GM12878 (cell line): ENCODE measurements around the gene PXMP4. TPM values are rescaled to one million over a fixed set of nuclear protein-coding genes. Genes with fewer than 3 reads are reported as not detected.

ENCODE experiments used
- ATAC-seq: fragments of 200-7000 bp; cut with Tn5 transposase; 3 replicates; pipeline ENCODE4 v1.9.1; 2020; ENCODE audit warnings: mild to moderate bottlenecking, moderate library complexity
- BruUV-seq: library from RNA; stranded (reverse); fragments of 400-500 nt; replicated peaks from 2 replicates; lab custom pipeline; 2021; lab: Mats Ljungman, UMichigan
- CTCF ChIA-PET: fragments of 300-600 bp; sonication (Branson Sonifier 250); formaldehyde crosslinking; extraction: SDS; loops from one replicate; lab custom pipeline; 2021; ENCODE audit warnings: inconsistent platforms; lab: Yijun Ruan, JAX
- POLR2A ChIA-PET: fragments of 350-600 bp; formaldehyde crosslinking; extraction: SDS; loops from one replicate; lab custom pipeline; 2021; ENCODE audit warnings: inconsistent platforms; lab: Charles Lee
- RAD21 ChIA-PET: fragments of 300-600 bp; sonication (Branson Sonifier 250); formaldehyde crosslinking; loops from one replicate; lab custom pipeline; 2023; ENCODE audit warnings: antibody characterized with exemption; ENCODE audit not compliant: unreplicated experiment; lab: Charles Lee
- SMC1A ChIA-PET: fragments of 300-600 bp; sonication (Branson Sonifier 250); formaldehyde crosslinking; loops from one replicate; lab custom pipeline; 2023; ENCODE audit not compliant: unreplicated experiment, uncharacterized antibody; lab: Charles Lee
- DNase-seq: peaks from one replicate; pipeline ENCODE4 v3.0.0-alpha.2; 2011; ENCODE audit warnings: low read depth, low spot score
- FAIRE-seq: peaks from 3 replicates; lab custom pipeline; 2011; peaks lifted over from hg19 to GRCh38; lab: Jason Lieb, UNC
- H2AFZ ChIP-seq: 2 replicates; pipeline ENCODE4 v1.6.0; 2011; ENCODE audit warnings: low read depth, low read length, control low read depth; ENCODE audit not compliant: control insufficient read depth
- H3K27ac ChIP-seq: 2 replicates; pipeline ENCODE4 v1.5.1; 2011; ENCODE audit warnings: control low read depth; ENCODE audit not compliant: control insufficient read depth, insufficient read depth
- H3K27me3 ChIP-seq, 2 experiments: replicated peaks in 1 of 2; 2 replicates each; pipeline versions ENCODE4 v1.6.0 to v1.6.1; 2011; ENCODE audit warnings: low read length in 1 of 2; ENCODE audit not compliant: control insufficient read depth in 2 of 2, insufficient read depth in 2 of 2
- H3K36me3 ChIP-seq, 2 experiments: 2 replicates each; pipeline ENCODE4 v1.5.1; 2011; ENCODE audit warnings: low read length in 1 of 2; ENCODE audit not compliant: control insufficient read depth in 2 of 2, insufficient read depth in 2 of 2
- H3K4me1 ChIP-seq: 2 replicates; pipeline ENCODE4 v1.6.1; 2011; ENCODE audit warnings: mild to moderate bottlenecking, low read length, moderate library complexity, mixed read lengths; ENCODE audit not compliant: control insufficient read depth, insufficient read depth
- H3K4me2 ChIP-seq: 2 replicates; pipeline ENCODE4 v1.6.0; 2011; ENCODE audit warnings: control low read depth; ENCODE audit not compliant: control insufficient read depth, insufficient read depth
- H3K4me3 ChIP-seq: fragments of 200-600 bp; sonication (generic); 2 replicates; pipeline ENCODE4 v1.5.1; 2016
- H3K79me2 ChIP-seq: 2 replicates; pipeline ENCODE4 v1.6.0; 2011; ENCODE audit warnings: low read length; ENCODE audit not compliant: control insufficient read depth, insufficient read depth
- H3K9ac ChIP-seq: 2 replicates; pipeline ENCODE4 v1.8.0; 2011; ENCODE audit warnings: low read length, control low read depth, mixed read lengths; ENCODE audit not compliant: control insufficient read depth, insufficient read depth
- H3K9me3 ChIP-seq: replicated peaks from 3 replicates; pipeline ENCODE4 v1.5.1; 2011; ENCODE audit warnings: mild to moderate bottlenecking, low read length; ENCODE audit not compliant: control insufficient read depth, insufficient read depth
- H4K20me1 ChIP-seq: 2 replicates; pipeline ENCODE4 v1.6.0; 2011; ENCODE audit not compliant: control insufficient read depth, insufficient read depth
- BCL11A ChIP-seq: IDR thresholded peaks from 2 replicates; pipeline ENCODE4 v1.6.1; 2011; ENCODE audit warnings: low read depth, low read length
- IKZF1 ChIP-seq: fragments of 450-650 bp; conservative IDR thresholded peaks from 2 replicates; pipeline ENCODE4 v1.6.1; 2017; ENCODE audit warnings: antibody characterized with exemption, mild to moderate bottlenecking
- JUNB ChIP-seq: IDR thresholded peaks from 2 replicates; pipeline ENCODE4 v1.6.1; 2016; ENCODE audit warnings: antibody characterized with exemption, mild to moderate bottlenecking
- MLLT1 ChIP-seq: fragments of 450-650 bp; IDR thresholded peaks from 2 replicates; pipeline ENCODE4 v1.6.1; 2016; ENCODE audit warnings: mild to moderate bottlenecking
- NFXL1 ChIP-seq: fragments of 450-650 bp; IDR thresholded peaks from 2 replicates; pipeline ENCODE4 v1.6.1; 2017; ENCODE audit warnings: antibody characterized with exemption, mild to moderate bottlenecking, borderline replicate concordance
- NRF1 ChIP-seq: conservative IDR thresholded peaks from 2 replicates; pipeline ENCODE4 v1.6.1; 2011; ENCODE audit warnings: mild to moderate bottlenecking, low read depth, low read length, improper control_type of control experiment
- SMAD1 ChIP-seq: fragments of 450-650 bp; IDR thresholded peaks from 2 replicates; pipeline ENCODE4 v1.6.1; 2018; ENCODE audit warnings: mild to moderate bottlenecking, low read depth; ENCODE audit not compliant: partially characterized antibody
- SP1 ChIP-seq: IDR thresholded peaks from one replicate; pipeline ENCODE4 v1.6.1; 2011; ENCODE audit warnings: low read depth, low read length
- ZNF217 ChIP-seq: fragments of 450-650 bp; IDR thresholded peaks from 2 replicates; pipeline ENCODE4 v1.6.1; 2017; ENCODE audit warnings: antibody characterized with exemption, mild to moderate bottlenecking
- WGBS: methylation state at CpG from one replicate; pipeline ENCODE4 v1.1.6; 2016; ENCODE audit warnings: low lambda C conversion rate; ENCODE audit not compliant: insufficient replicate concordance, insufficient coverage; ENCODE audit errors: missing lambda C conversion rate; 5-methylcytosine and 5-hydroxymethylcytosine counted together
- in situ Hi-C: fragments of 300-500 bp; cut with MboI; formaldehyde crosslinking; loops from 9 replicates; pipeline ENCODE4 v1.14.3; 2018; ENCODE audit warnings: mixed read lengths
- intact Hi-C: fragments of 100-400 bp; cut with micrococcal nuclease; formaldehyde crosslinking; loops from one replicate; pipeline ENCODE4 v1.14.2; 2022; ENCODE audit not compliant: unreplicated experiment
- polyA plus RNA-seq, 11 experiments: library from polyadenylated mRNA; depleted of rRNA in 4 of 11; unstranded in 6 of 11; stranded (reverse) in 5 of 11; fragments of >200 nt; fragmentation: Nextera tagmentation in 4 of 11; fragmentation: Illumina TruSeq in 1 of 11; extraction: Ambion mirVana in 4 of 11; extraction: Trizol in 1 of 11; gene quantifications; 1 replicate in 1 of 11; 2 replicates in 10 of 11; pipeline versions ENCODE4 v1.2.1 to v1.2.3, GENCODE V29; 2011 to 2016; ENCODE audit warnings: inconsistent platforms in 2 of 11, missing spikeins in 2 of 11, low read depth in 1 of 11
- total RNA-seq, 4 experiments: library from RNA; depleted of rRNA in 3 of 4; stranded (reverse); fragments of >200 nt in 3 of 4; fragmentation: Illumina TruSeq in 1 of 4; extraction: Trizol in 1 of 4; gene quantifications; 2 replicates each; pipeline versions ENCODE4 v1.2.1 to v1.2.3, GENCODE V29; 2013 to 2021
- TF ChIP-seq, protein P1 (sequence below): fragments of 450-650 bp; formaldehyde crosslinking; IDR thresholded peaks from 2 replicates; pipeline ENCODE4 v1.5.0; 2022; ENCODE audit warnings: mild to moderate bottlenecking, missing genetic modification characterization
- TF ChIP-seq, protein P2 (sequence below): fragments of 450-650 bp; IDR thresholded peaks from 2 replicates; pipeline ENCODE4 v1.6.1; 2014; ENCODE audit warnings: mild to moderate bottlenecking
- TF ChIP-seq, protein P3 (sequence below): IDR thresholded peaks from 2 replicates; pipeline ENCODE4 v1.6.1; 2011; ENCODE audit warnings: borderline replicate concordance, low read depth, mild to moderate bottlenecking, moderate library complexity, mixed read lengths, low read length; ENCODE audit not compliant: insufficient read depth; ENCODE audit errors: extremely low read length
- TF ChIP-seq, protein P4 (sequence below): IDR thresholded peaks from 2 replicates; pipeline ENCODE4 v1.6.1; 2012; ENCODE audit warnings: mild to moderate bottlenecking, low read depth, low read length

The PXMP4 gene
- total and polyA plus RNA-seq, 10 of the 15 experiments (the other 5 are each of a cell fraction or from before 2014, with no cell fraction given), result 3.6 to 19.2 (median 8.6) TPM

- no peaks in the 10 kb centered on the region for H3K27me3 ChIP-seq
- no TSS peak for BruUV-seq
- no peak overlapping the region for H3K4me2 ChIP-seq
- ATAC-seq (no peak), FAIRE-seq (no peak), DNase-seq (no peak)
- H3K9ac ChIP-seq, result no peak overlapping the region
- RAD21 ChIA-PET, result interaction anchor here (1.4 to 2.2 kb wide), 3 partner anchors 12 to 205 kb away, joined by 4 to 10 read pairs (median 10); partner anchors contain the start of gene CBFA2T2
- no peak overlapping the region for H3K27ac ChIP-seq
- H3K4me3 ChIP-seq, result no peak overlapping the region
- in situ Hi-C loops (no loop called here), intact Hi-C loops (loop anchor here (1.0 to 10.0 kb wide), 2 partner anchors 25 to 460 kb away; no protein-coding TSS in a partner anchor)
- POLR2A ChIA-PET, result interaction anchor here (0.7 to 3.3 kb wide), 6 partner anchors 22 to 175 kb away, joined by 3 to 20 read pairs (median 3); partner anchors contain the start of genes CBFA2T2 and PXMP4
- H3K36me3 ChIP-seq, result no peaks in the 10 kb centered on the region
- 81% methylated on average over 2 of the region's 2 CpGs for WGBS
- H2AFZ ChIP-seq, result no peak overlapping the region
- peaks cover 4% of the 10 kb centered on the region; the same call in 1 of the 2 replicates for H4K20me1 ChIP-seq
- CTCF ChIA-PET, result interaction anchor here (0.6 to 3.2 kb wide), 6 partner anchors 11 to 220 kb away, joined by 3 to 20 read pairs (median 4); no protein-coding TSS in a partner anchor
- peaks cover 29% of the 10 kb centered on the region for H3K4me1 ChIP-seq
- H3K79me2 ChIP-seq, result peaks cover 2% of the 10 kb centered on the region
- SMC1A ChIA-PET, result interaction anchor here (0.6 to 1.2 kb wide), 3 partner anchors 11 to 266 kb away, joined by 4 read pairs; no protein-coding TSS in a partner anchor
- H3K9me3 ChIP-seq, result no peaks in the 10 kb centered on the region
- TF ChIP-seq IKZF1 (no peak), BCL11A (no peak), ZNF217 (no peak), MLLT1 (no peak), NRF1 (no peak), SMAD1 (no peak), JUNB (no peak), SP1 (no peak), NFXL1 (no peak)
- TF ChIP-seq, protein P1, sequence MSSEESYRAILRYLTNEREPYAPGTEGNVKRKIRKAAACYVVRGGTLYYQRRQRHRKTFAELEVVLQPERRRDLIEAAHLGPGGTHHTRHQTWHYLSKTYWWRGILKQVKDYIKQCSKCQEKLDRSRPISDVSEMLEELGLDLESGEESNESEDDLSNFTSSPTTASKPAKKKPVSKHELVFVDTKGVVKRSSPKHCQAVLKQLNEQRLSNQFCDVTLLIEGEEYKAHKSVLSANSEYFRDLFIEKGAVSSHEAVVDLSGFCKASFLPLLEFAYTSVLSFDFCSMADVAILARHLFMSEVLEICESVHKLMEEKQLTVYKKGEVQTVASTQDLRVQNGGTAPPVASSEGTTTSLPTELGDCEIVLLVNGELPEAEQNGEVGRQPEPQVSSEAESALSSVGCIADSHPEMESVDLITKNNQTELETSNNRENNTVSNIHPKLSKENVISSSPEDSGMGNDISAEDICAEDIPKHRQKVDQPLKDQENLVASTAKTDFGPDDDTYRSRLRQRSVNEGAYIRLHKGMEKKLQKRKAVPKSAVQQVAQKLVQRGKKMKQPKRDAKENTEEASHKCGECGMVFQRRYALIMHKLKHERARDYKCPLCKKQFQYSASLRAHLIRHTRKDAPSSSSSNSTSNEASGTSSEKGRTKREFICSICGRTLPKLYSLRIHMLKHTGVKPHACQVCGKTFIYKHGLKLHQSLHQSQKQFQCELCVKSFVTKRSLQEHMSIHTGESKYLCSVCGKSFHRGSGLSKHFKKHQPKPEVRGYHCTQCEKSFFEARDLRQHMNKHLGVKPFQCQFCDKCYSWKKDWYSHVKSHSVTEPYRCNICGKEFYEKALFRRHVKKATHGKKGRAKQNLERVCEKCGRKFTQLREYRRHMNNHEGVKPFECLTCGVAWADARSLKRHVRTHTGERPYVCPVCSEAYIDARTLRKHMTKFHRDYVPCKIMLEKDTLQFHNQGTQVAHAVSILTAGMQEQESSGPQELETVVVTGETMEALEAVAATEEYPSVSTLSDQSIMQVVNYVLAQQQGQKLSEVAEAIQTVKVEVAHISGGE, result no peak
- TF ChIP-seq, protein P2, sequence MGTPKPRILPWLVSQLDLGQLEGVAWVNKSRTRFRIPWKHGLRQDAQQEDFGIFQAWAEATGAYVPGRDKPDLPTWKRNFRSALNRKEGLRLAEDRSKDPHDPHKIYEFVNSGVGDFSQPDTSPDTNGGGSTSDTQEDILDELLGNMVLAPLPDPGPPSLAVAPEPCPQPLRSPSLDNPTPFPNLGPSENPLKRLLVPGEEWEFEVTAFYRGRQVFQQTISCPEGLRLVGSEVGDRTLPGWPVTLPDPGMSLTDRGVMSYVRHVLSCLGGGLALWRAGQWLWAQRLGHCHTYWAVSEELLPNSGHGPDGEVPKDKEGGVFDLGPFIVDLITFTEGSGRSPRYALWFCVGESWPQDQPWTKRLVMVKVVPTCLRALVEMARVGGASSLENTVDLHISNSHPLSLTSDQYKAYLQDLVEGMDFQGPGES, result no peak
- TF ChIP-seq, protein P3, sequence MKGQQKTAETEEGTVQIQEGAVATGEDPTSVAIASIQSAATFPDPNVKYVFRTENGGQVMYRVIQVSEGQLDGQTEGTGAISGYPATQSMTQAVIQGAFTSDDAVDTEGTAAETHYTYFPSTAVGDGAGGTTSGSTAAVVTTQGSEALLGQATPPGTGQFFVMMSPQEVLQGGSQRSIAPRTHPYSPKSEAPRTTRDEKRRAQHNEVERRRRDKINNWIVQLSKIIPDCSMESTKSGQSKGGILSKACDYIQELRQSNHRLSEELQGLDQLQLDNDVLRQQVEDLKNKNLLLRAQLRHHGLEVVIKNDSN, result no peak
- TF ChIP-seq, protein P4, sequence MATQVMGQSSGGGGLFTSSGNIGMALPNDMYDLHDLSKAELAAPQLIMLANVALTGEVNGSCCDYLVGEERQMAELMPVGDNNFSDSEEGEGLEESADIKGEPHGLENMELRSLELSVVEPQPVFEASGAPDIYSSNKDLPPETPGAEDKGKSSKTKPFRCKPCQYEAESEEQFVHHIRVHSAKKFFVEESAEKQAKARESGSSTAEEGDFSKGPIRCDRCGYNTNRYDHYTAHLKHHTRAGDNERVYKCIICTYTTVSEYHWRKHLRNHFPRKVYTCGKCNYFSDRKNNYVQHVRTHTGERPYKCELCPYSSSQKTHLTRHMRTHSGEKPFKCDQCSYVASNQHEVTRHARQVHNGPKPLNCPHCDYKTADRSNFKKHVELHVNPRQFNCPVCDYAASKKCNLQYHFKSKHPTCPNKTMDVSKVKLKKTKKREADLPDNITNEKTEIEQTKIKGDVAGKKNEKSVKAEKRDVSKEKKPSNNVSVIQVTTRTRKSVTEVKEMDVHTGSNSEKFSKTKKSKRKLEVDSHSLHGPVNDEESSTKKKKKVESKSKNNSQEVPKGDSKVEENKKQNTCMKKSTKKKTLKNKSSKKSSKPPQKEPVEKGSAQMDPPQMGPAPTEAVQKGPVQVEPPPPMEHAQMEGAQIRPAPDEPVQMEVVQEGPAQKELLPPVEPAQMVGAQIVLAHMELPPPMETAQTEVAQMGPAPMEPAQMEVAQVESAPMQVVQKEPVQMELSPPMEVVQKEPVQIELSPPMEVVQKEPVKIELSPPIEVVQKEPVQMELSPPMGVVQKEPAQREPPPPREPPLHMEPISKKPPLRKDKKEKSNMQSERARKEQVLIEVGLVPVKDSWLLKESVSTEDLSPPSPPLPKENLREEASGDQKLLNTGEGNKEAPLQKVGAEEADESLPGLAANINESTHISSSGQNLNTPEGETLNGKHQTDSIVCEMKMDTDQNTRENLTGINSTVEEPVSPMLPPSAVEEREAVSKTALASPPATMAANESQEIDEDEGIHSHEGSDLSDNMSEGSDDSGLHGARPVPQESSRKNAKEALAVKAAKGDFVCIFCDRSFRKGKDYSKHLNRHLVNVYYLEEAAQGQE, result no peak
Observed at GRCh38 chr20:33664762-33665144, 55.4 kb downstream of the PXMP4 start.
